Mesodermal cell (in vitro differentiated cells): ENCODE results near the gene VSX1. TPM values are rescaled to one million over a fixed set of nuclear protein-coding genes. Genes with fewer than 3 reads are reported as not detected.

Experiments
- H3K27ac ChIP-seq: 2 replicates; pipeline ENCODE4 v1.7.0; 2013; ENCODE audit warnings: mild to moderate bottlenecking, low read depth, low read length, moderate library complexity; ENCODE audit not compliant: severe bottlenecking
- H3K36me3 ChIP-seq: 2 replicates; pipeline ENCODE4 v1.7.1; 2013; ENCODE audit warnings: mild to moderate bottlenecking, low read length, moderate library complexity; ENCODE audit not compliant: control insufficient read depth, insufficient read depth
- H3K4me1 ChIP-seq: one replicate; pipeline ENCODE4 v1.7.1; 2013; ENCODE audit warnings: mild to moderate bottlenecking, low read length; ENCODE audit not compliant: insufficient read depth, control insufficient read depth, poor library complexity, severe bottlenecking
- H3K4me3 ChIP-seq: 2 replicates; pipeline ENCODE4 v1.7.0; 2013; ENCODE audit warnings: low read length, control low read depth, mild to moderate bottlenecking; ENCODE audit not compliant: insufficient read depth, poor library complexity, severe bottlenecking; ENCODE audit errors: extremely low read depth
- H3K9me3 ChIP-seq: 2 replicates; pipeline ENCODE4 v1.7.1; 2013; ENCODE audit warnings: mild to moderate bottlenecking, low read length, moderate library complexity; ENCODE audit not compliant: control insufficient read depth
- WGBS, 2 experiments: methylation state at CpG; one replicate each; pipeline ENCODE4 v1.1.5; 2013; ENCODE audit warnings: missing lambda C conversion rate in 2 of 2; ENCODE audit not compliant: insufficient coverage in 2 of 2; 5-methylcytosine and 5-hydroxymethylcytosine counted together
- polyA plus RNA-seq, 2 experiments: library from polyadenylated mRNA; stranded (reverse); fragments of 50-300 nt; gene quantifications; one replicate each; pipeline ENCODE4 v1.2.3, GENCODE V29; 2013

VSX1 gene
- not detected for polyA plus RNA-seq (2013, experiment 1 of 2)
- polyA plus RNA-seq (2013, experiment 2 of 2) = not detected

GRCh38 chr20:25081730-25082497, at the start of gene VSX1:
Gene VSX1 (minus strand): TSS chr20:25082141. CDS start chr20:25082096, 45 bp downstream.
- Histone ChIP-seq H3K36me3 (no peaks in the 10 kb centered on the region), H3K4me1 (peaks cover 10% of the 10 kb centered on the region), H3K27ac (no peak within 1 kb of the TSS), H3K4me3 (peak within 1 kb of the TSS; percentile 1), H3K9me3 (no peaks in the 10 kb centered on the region)
- WGBS, 2 experiments = 8 to 11% methylated on average over 40 to 44 of the region's 67 CpGs

- Histone ChIP-seq H3K36me3 (no peaks in the 10 kb centered on the region), H3K27ac (no peak overlapping the region), H3K4me3 (no peak overlapping the region), H3K4me1 (no peaks in the 10 kb centered on the region), H3K9me3 (no peaks in the 10 kb centered on the region)
- WGBS, 2 experiments = 64 to 70% methylated on average over 7 of the region's 7 CpGs
Observed at GRCh38 chr20:25129908-25130307, 48.0 kb upstream of the VSX1 start.

GRCh38 chr20:25129428-25129827, 47.5 kb upstream of the VSX1 start:
- WGBS, 2 experiments = 93 to 95% methylated on average over 5 to 6 of the region's 6 CpGs
- H3K9me3 ChIP-seq = no peaks in the 10 kb centered on the region
- H3K27ac ChIP-seq = no peak overlapping the region

GRCh38 chr20:25128649-25129048, 46.7 kb upstream of the VSX1 start:
- H3K27ac ChIP-seq = no peak overlapping the region
- 60% methylated on average over 1 of the region's 5 CpGs; no CpG with 5 or more reads in 1 of the 2 experiments for WGBS, 2 experiments
- H3K9me3 ChIP-seq = no peaks in the 10 kb centered on the region
- no peak overlapping the region for H3K4me3 ChIP-seq
- H3K36me3 ChIP-seq = no peaks in the 10 kb centered on the region
- no peaks in the 10 kb centered on the region for H3K4me1 ChIP-seq

More at GRCh38 chr20:25129428-25129827, 47.5 kb upstream of the VSX1 start:
- Histone ChIP-seq H3K4me3 (no peak overlapping the region), H3K36me3 (no peaks in the 10 kb centered on the region), H3K4me1 (no peaks in the 10 kb centered on the region)

- no peak overlapping the region for H3K4me3 ChIP-seq
- no peaks in the 10 kb centered on the region for H3K36me3 ChIP-seq
- no peaks in the 10 kb centered on the region for H3K4me1 ChIP-seq
- no peaks in the 10 kb centered on the region for H3K9me3 ChIP-seq
- H3K27ac ChIP-seq = no peak overlapping the region
- 93% methylated on average over 3 of the region's 4 CpGs; no CpG with 5 or more reads in 1 of the 2 experiments for WGBS, 2 experiments
Observed at GRCh38 chr20:25127761-25128537, 46.0 kb upstream of the VSX1 start.

- Histone ChIP-seq H3K27ac (no peak overlapping the region), H3K4me3 (no peak overlapping the region), H3K9me3 (no peaks in the 10 kb centered on the region), H3K36me3 (no peaks in the 10 kb centered on the region), H3K4me1 (no peaks in the 10 kb centered on the region)
- 74 to 93% methylated on average over 4 of the region's 4 CpGs for WGBS, 2 experiments
Observed at GRCh38 chr20:25126204-25127029, 44.5 kb upstream of the VSX1 start.

GRCh38 chr20:25125636-25126035, 43.7 kb upstream of the VSX1 start:
- Histone ChIP-seq H3K9me3 (no peaks in the 10 kb centered on the region), H3K27ac (no peak overlapping the region), H3K4me3 (no peak overlapping the region), H3K36me3 (no peaks in the 10 kb centered on the region), H3K4me1 (no peaks in the 10 kb centered on the region)
- 94 to 98% methylated on average over 3 of the region's 3 CpGs for WGBS, 2 experiments

GRCh38 chr20:25120920-25121319, 39.0 kb upstream of the VSX1 start:
- no peaks in the 10 kb centered on the region for H3K36me3 ChIP-seq
- no peaks in the 10 kb centered on the region for H3K4me1 ChIP-seq
- 100% methylated on average over 2 of the region's 2 CpGs; no CpG with 5 or more reads in 1 of the 2 experiments for WGBS, 2 experiments
- H3K27ac ChIP-seq = no peak overlapping the region
- H3K4me3 ChIP-seq = no peak overlapping the region
- H3K9me3 ChIP-seq = no peaks in the 10 kb centered on the region

GRCh38 chr20:25120457-25120856, 38.5 kb upstream of the VSX1 start:
- Histone ChIP-seq H3K27ac (no peak overlapping the region), H3K4me1 (no peaks in the 10 kb centered on the region), H3K36me3 (no peaks in the 10 kb centered on the region), H3K9me3 (no peaks in the 10 kb centered on the region), H3K4me3 (no peak overlapping the region)
- 79 to 80% methylated on average over 1 to 3 of the region's 3 CpGs for WGBS, 2 experiments

GRCh38 chr20:25118529-25118928, 36.6 kb upstream of the VSX1 start:
- no peak overlapping the region for H3K27ac ChIP-seq
- no peaks in the 10 kb centered on the region for H3K4me1 ChIP-seq
- H3K36me3 ChIP-seq = no peaks in the 10 kb centered on the region
- H3K9me3 ChIP-seq = no peaks in the 10 kb centered on the region
- no peak overlapping the region for H3K4me3 ChIP-seq
- WGBS, 2 experiments = 95 to 97% methylated on average over 6 to 7 of the region's 7 CpGs
